ENCODE results near the gene ABAT. TPM values are rescaled to one million over a fixed set of nuclear protein-coding genes. Genes with fewer than 3 reads are reported as not detected.
"Not testable (repeated sequence)": the region's sequence is repeated elsewhere in the genome, so short reads cannot be mapped to it uniquely, and the experiment has no call there.

Gene ABAT
- total RNA-seq, 1 donor from 2014 or later: 70.9 TPM

GRCh38 chr16:8782673-8783072 lies 108.3 kb downstream of the ABAT start:
- Mint-ChIP-seq H3K4me1 (ENCODE audit: low read depth, unreplicated experiment) (no peaks in the 10 kb centered on the region), H3K27ac (ENCODE audit: unreplicated experiment) (no peak overlapping the region), H3K9me3 (ENCODE audit: unreplicated experiment) (no peaks in the 10 kb centered on the region), H3K27me3 (ENCODE audit: unreplicated experiment) (peaks cover 3% of the 10 kb centered on the region), H3K36me3 (ENCODE audit: unreplicated experiment) (no peaks in the 10 kb centered on the region), H3K4me3 (ENCODE audit: unreplicated experiment) (no peak overlapping the region)
- TF ChIP-seq, protein P1, sequence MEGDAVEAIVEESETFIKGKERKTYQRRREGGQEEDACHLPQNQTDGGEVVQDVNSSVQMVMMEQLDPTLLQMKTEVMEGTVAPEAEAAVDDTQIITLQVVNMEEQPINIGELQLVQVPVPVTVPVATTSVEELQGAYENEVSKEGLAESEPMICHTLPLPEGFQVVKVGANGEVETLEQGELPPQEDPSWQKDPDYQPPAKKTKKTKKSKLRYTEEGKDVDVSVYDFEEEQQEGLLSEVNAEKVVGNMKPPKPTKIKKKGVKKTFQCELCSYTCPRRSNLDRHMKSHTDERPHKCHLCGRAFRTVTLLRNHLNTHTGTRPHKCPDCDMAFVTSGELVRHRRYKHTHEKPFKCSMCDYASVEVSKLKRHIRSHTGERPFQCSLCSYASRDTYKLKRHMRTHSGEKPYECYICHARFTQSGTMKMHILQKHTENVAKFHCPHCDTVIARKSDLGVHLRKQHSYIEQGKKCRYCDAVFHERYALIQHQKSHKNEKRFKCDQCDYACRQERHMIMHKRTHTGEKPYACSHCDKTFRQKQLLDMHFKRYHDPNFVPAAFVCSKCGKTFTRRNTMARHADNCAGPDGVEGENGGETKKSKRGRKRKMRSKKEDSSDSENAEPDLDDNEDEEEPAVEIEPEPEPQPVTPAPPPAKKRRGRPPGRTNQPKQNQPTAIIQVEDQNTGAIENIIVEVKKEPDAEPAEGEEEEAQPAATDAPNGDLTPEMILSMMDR (IDR thresholded peaks at IDR 0.05; ENCODE audit: partially characterized antibody, unreplicated experiment): no peak
- DNase-seq: no peak

DNA sequence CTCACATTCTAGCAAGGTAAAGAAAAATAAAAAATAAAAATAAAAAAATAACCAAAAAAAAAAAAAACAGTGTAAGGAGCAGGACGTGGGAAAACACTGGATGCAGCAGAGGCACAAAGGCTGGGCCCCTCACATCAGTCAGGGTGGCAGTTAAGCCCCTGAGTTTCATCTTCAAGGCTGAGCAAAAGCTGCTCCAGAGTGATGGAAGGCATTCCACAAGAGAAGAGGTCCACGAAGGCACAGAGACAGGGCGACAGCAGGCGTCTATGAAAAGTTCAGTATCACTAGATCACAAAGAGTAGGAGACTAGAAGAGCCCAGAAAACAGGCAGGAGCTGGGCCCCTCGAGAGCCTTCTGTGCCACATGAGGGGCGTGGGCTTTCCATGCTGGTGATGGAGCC lies 111.0 kb downstream of the ABAT start:
- no peaks in the 10 kb centered on the region for H3K9me3 Mint-ChIP-seq (ENCODE audit: unreplicated experiment)
- no peak overlapping the region for H3K27ac Mint-ChIP-seq (ENCODE audit: unreplicated experiment)
- no peaks in the 10 kb centered on the region for H3K36me3 Mint-ChIP-seq (ENCODE audit: unreplicated experiment)
- H3K4me1 Mint-ChIP-seq (ENCODE audit: low read depth, unreplicated experiment): no peaks in the 10 kb centered on the region
- H3K4me3 Mint-ChIP-seq (ENCODE audit: unreplicated experiment): no peak overlapping the region
- DNase-seq: no peak
- TF ChIP-seq, protein P1 (IDR thresholded peaks at IDR 0.05; ENCODE audit: partially characterized antibody, unreplicated experiment): no peak
- peaks cover 3% of the 10 kb centered on the region for H3K27me3 Mint-ChIP-seq (ENCODE audit: unreplicated experiment)

GRCh38 chr16:8786316-8786715 lies 111.9 kb downstream of the ABAT start:
- not testable (repeated sequence) for H3K4me1 Mint-ChIP-seq (ENCODE audit: low read depth, unreplicated experiment); H3K27ac Mint-ChIP-seq (ENCODE audit: unreplicated experiment); DNase-seq

DNA sequence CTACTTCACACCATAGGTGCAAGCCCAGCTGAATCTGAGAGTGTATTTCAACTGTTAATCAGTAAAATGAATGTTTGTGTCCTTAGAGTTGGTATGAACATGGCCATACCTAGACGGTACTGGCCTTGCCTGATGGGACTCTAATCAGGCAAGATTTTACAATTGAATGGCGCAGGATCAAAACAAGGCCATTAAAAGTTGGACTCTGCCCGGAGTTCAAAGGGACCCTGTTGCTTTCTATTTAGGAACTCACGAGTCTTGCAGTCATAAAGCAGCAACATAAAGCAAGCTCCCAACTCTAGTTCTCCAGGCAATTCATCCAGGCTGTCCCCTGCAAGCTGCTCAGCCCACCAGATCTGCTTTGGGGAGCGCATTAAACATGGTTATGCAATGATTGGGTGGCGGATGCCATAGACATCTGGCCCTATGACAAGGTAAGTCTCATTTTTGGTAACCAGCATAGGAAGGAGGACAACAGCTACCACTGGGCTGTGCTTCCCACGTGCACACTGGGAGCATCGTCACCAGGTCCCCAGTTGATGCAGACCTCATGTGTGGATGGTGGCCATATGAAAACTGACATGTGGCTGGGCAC lies 114.3 kb downstream of the ABAT start:
- H3K4me1 Mint-ChIP-seq (ENCODE audit: low read depth, unreplicated experiment): no peaks in the 10 kb centered on the region
- H3K27ac Mint-ChIP-seq (ENCODE audit: unreplicated experiment): no peak overlapping the region
- H3K27me3 Mint-ChIP-seq (ENCODE audit: unreplicated experiment): no peaks in the 10 kb centered on the region
- H3K4me3 Mint-ChIP-seq (ENCODE audit: unreplicated experiment): no peak overlapping the region
- no peak for DNase-seq
- no peaks in the 10 kb centered on the region for H3K9me3 Mint-ChIP-seq (ENCODE audit: unreplicated experiment)
- H3K36me3 Mint-ChIP-seq (ENCODE audit: unreplicated experiment): no peaks in the 10 kb centered on the region
- TF ChIP-seq, protein P1 (IDR thresholded peaks at IDR 0.05; ENCODE audit: partially characterized antibody, unreplicated experiment): no peak

More at GRCh38 chr16:8786316-8786715, 111.9 kb downstream of the ABAT start:
- H3K9me3 Mint-ChIP-seq (ENCODE audit: unreplicated experiment); H3K4me3 Mint-ChIP-seq (ENCODE audit: unreplicated experiment); H3K36me3 Mint-ChIP-seq (ENCODE audit: unreplicated experiment); H3K27me3 Mint-ChIP-seq (ENCODE audit: unreplicated experiment): not testable (repeated sequence)

DNA sequence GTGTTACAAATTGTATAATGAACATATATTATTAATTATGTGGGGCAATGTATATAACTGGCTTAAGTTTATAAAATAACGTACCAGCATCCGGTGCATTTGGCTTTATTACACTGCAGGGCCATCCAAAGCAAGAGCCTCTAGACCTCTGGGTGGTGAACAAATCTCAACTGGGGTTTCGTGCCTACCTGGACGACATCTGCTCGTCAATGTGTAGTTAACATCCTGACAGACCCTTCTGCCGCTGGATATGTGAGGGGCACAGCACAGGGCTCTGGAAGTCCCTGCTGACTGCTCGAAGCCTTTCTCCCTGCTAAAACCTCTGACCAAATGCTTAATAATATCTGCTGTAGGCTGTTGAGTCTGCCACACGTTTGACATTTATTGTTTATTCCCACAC lies 120.7 kb downstream of the ABAT start:
- Mint-ChIP-seq H3K27me3 (ENCODE audit: unreplicated experiment) (peaks cover 2% of the 10 kb centered on the region), H3K27ac (ENCODE audit: unreplicated experiment) (no peak overlapping the region), H3K4me3 (ENCODE audit: unreplicated experiment) (no peak overlapping the region), H3K9me3 (ENCODE audit: unreplicated experiment) (peaks cover 2% of the 10 kb centered on the region), H3K36me3 (ENCODE audit: unreplicated experiment) (peaks cover 4% of the 10 kb centered on the region), H3K4me1 (ENCODE audit: low read depth, unreplicated experiment) (peaks cover 11% of the 10 kb centered on the region)
- no peak for DNase-seq
- TF ChIP-seq, protein P1 (IDR thresholded peaks at IDR 0.05; ENCODE audit: partially characterized antibody, unreplicated experiment): no peak

All from glutamatergic neuron (in vitro differentiated cells).